NCI-H748 treated with DMSO at 0.1 percent for 48 hours (cell line): ENCODE data around the gene MORC3.

Experiments used
- DNase-seq: peaks from one replicate; lab custom pipeline; 2025; lab: John Stamatoyannopoulos, UW

Gene MORC3

DNA sequence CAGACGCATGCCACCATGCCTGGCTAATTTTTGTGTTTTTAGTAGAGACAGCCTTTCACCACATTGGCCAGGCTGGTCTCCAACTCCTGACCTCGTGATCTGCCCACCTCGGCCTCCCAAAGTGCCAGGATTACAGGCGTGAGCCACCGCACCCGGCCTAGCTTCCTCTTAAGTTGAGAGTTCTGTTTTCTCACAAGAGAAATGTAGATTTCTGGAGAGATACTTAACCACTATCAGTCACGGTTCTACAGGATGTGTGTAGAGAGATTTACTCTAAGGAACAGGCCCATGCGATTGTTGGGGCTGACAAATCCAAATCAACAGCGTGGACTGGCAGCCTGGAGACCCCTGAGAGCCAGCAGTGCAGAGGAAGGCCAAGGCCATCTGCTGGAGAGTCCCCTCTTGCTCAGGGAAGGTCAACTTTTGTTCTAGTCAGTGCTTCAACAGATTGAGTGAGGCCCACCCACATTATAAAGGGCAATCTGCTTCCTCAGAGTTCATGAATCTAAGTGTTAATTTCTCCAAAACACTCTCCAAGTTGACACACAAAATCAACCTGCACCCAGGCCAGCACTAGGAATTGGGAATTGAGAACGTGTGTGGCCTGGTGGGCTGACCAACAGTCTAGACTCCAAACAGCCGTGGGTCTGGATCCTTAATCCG is 103.9 kb downstream of the MORC3 start:
- DNase-seq, result no peak

DNA sequence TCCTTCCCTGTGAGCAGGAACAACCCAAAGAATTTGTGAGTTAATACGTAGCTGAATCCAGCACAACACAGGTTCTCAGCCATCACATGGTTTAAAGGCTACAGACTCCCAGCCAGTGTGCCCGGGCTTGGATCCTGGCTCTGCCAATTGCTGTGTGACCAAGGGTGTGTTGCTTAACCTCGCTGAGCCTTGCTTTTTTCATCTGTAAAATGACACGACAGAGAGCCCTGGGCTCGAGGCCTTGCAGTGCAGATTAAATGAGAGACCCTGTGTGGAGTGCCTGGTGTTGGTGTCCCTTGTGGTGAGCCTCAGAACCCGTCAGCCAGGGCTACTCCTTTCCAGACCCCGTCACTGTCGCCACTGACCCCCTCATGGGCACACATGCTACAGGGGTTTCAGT is 104.6 kb downstream of the MORC3 start:
- DNase-seq, result no peak

DNA sequence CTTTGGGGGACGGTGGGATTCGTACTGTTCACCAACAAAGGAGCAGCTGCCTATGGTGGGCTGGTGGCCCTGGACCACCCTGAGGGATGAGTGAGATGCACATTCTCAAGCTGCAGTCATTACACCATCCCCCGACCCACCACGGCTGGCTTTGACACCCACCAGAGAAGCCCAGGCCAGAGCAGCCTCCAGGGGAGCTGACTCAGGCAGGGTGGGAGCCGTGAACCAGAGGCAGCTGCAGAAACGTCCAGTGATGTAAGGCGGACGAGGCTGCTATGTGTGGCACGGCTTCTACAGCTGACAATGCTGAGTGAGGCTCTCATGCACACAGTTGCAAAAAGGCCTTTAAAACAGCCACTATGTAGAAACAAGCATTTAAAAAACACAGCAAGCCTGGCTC is 105.3 kb downstream of the MORC3 start:
- no peak for DNase-seq
